Epithelial cell of esophagus (primary cell): ENCODE measurements around the gene TMEM143.
"Not testable (repeated sequence)": the region's sequence is repeated elsewhere in the genome, so short reads cannot be mapped to it uniquely, and the experiment has no call there.

Source experiments
- DNase-seq: peaks from one replicate; pipeline ENCODE4 v3.0.0; 2010; ENCODE audit warnings: low read depth
- H3K4me3 ChIP-seq: 2 replicates; pipeline ENCODE4 v1.5.1; 2011; ENCODE audit warnings: mild to moderate bottlenecking, low read length, control low read depth
- TF ChIP-seq, protein P1 (sequence below): IDR thresholded peaks from 2 replicates; pipeline ENCODE4 v1.5.1; 2011; ENCODE audit warnings: low read depth, mild to moderate bottlenecking, low read length, control low read depth, inconsistent platforms; ENCODE audit not compliant: insufficient read depth; ENCODE audit errors: missing control alignments

The TMEM143 gene

GRCh38 chr19:48395170-48395455 is 31.4 kb upstream of the TMEM143 start:
- DNase-seq: no peak
- H3K4me3 ChIP-seq: no peak overlapping the region
- TF ChIP-seq, protein P1, sequence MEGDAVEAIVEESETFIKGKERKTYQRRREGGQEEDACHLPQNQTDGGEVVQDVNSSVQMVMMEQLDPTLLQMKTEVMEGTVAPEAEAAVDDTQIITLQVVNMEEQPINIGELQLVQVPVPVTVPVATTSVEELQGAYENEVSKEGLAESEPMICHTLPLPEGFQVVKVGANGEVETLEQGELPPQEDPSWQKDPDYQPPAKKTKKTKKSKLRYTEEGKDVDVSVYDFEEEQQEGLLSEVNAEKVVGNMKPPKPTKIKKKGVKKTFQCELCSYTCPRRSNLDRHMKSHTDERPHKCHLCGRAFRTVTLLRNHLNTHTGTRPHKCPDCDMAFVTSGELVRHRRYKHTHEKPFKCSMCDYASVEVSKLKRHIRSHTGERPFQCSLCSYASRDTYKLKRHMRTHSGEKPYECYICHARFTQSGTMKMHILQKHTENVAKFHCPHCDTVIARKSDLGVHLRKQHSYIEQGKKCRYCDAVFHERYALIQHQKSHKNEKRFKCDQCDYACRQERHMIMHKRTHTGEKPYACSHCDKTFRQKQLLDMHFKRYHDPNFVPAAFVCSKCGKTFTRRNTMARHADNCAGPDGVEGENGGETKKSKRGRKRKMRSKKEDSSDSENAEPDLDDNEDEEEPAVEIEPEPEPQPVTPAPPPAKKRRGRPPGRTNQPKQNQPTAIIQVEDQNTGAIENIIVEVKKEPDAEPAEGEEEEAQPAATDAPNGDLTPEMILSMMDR: no peak

- H3K4me3 ChIP-seq: peak overlapping the region; percentile 10
- DNase-seq: no peak
- TF ChIP-seq, protein P1: no peak
Observed at GRCh38 chr19:48394331-48395169, 30.8 kb upstream of the TMEM143 start.

DNA sequence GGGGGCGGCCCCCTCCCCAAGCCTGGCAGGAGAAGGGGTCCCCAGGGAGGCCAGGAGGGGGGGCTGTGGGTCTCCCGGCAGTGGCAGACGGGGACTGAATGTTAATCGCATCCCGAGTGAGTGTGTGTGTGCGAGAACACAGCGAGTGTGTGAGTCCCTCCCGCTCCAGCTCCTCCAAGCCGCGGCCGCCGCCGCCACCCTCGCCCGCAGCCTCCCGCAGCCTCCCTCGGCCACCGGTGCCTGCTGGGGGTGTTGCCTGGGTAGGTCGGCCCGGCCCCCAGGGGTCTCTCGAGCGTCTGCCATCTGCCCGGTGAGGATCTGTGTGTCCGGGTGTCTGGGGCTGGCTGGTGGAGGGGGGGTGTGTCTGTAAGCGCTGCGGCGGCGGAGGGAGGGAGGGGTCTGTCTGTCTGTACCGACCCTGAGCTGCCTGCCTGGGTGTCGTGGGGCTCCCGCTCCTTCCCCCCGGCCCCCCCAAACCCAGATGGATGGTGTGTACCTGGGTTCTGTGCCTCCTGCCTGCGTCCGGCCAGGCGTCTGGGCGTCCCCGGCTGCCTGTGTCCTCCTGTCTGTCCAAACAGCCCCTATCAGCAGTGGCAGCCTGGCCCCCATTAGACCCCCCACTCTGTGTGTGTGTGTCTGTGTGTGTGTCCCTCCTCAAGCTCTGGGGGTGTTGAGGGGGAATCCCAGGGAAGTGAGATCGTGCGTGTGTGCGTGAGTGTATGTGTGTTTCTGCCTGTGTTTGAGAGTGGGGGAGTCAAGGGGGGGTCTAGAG is 30.0 kb upstream of the TMEM143 start, which contains the start of gene GRIN2D:
Gene GRIN2D, plus strand, starts transcription at position 110 of the 772 bp plus-strand sequence. CDS start 4,725 bp downstream, outside the sequence.
- DNase-seq: no peak
- H3K4me3 ChIP-seq: peak within 1 kb of the TSS; percentile 10
- TF ChIP-seq, protein P1: no peak

DNA sequence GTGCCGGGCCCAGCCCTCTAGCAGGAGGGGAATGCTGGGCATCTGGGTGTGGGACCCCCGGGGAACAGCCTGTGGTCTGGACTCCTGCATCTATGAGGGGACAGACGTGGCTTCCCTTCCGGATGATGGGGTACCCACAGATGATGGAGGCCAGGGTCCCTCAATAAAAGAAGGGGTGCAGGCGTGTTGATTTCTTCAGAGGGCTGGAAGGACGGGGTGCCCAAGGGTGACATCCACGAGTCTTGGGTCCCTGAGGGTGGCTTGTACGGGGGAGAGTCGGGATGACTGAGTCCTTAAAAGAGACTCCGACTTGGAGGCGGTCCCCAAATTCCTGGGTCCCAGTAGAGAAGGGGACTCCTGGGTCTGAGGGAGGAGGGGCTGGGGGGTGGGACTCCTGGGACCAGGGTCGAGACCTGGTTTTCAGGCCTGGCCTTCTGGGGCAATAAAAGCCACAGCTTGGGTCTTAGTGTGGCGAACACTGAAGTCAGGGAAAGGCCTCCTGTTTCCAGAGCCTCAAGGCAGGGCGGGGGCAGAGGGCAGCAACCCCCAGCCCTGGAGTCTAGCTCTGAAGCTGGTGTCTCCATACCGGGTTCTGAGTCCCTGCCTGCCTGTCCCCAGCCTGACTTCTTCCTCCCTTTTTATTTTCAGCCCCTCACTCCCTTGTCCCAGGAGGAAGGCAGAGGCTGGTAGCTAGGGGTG is 29.3 kb upstream of the TMEM143 start:
- DNase-seq: no peak
- TF ChIP-seq, protein P1: no peak
- H3K4me3 ChIP-seq: no peak overlapping the region

DNA sequence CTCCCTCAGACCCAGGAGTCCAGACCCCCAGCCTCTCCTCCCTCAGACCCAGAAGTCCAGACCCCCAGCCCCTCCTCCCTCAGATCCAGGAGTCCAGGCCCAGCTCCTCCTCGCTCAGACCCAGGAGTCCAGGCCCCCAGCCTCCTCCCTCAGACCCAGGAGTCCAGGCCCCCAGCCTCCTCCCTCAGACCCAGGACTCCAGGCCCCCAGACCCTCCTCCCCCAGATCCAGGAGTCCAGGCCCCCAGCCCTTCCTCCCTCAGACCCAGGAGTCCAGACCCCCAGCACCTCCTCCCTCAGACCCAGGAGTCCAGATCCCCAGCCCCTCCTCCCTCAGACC is 28.2 kb upstream of the TMEM143 start:
- not testable (repeated sequence) for H3K4me3 ChIP-seq, DNase-seq

DNA sequence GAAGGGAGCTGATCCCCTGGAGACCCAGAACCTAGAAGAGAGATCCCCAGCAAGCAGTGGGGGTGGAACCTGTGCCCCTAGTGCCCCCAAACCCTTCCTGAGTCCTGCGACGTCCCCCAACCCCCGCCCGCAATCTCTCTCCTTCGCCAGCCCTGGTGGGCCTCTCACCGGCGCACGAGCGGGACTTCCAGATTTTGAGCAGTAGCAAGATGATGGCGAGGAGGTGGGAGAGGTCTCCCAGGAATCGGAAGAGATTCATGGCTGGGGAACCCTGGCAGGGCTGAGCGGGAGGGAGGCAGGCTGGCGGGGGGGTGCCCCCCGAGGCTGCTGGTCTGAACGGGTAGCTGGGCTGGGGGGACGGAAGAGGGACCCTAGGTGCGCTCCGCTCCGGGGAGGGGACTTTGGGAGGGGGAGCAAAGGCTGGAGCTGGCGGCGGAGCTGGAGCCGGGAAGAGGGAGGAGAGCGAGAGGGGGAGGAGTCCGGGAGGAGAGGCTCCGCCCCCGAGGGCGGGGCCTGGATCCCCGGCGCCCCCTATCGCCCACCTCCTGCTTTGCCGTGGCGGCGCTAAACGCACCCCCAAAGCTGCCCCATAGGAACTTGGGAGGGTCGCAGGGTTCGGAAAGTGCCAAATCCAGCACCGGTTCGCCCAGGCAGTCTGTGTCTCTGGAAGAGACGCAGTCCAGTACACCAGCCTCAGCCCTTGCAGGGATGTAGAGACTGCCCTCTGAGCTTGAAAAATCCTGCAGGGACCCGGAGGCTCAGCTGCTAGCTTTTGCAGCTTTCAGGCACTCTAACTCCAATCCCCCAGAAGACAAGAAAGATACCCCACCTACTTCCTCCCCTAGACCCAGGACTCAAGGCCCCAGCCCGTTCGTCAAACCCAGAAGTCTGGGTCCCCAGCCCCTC is 27.6 kb upstream of the TMEM143 start, which contains the start of gene KDELR1:
Gene KDELR1, minus strand, starts transcription at position 452 of the 906 bp plus-strand sequence. Its CDS starts 193 bp downstream, at position 259.
- peak within 1 kb of the TSS; percentile 96 for H3K4me3 ChIP-seq
- DNase-seq: peak; percentile 73
- TF ChIP-seq, protein P1: peak; percentile 84
